Fibroblast of lung (primary cell): Measurements from ENCODE around the gene TEX2. TPM values are rescaled to one million over a fixed set of nuclear protein-coding genes. Genes with fewer than 3 reads are reported as not detected.

Experiments used
- DNase-seq, 2 donors: peaks; one replicate each; pipeline versions ENCODE4 v3.0.0 to v3.0.0-alpha.2; 2010; ENCODE audit warnings: low read depth in 2 of 2
- H2AFZ ChIP-seq: 2 replicates; pipeline ENCODE4 v1.5.1; 2012; ENCODE audit warnings: low read length, control low read depth, inconsistent platforms
- H3K27ac ChIP-seq: 2 replicates; pipeline ENCODE4 v1.5.1; 2011; ENCODE audit warnings: low read length, control low read depth; ENCODE audit not compliant: insufficient read depth
- H3K27me3 ChIP-seq: 2 replicates; pipeline ENCODE4 v1.5.1; 2011; ENCODE audit warnings: mild to moderate bottlenecking, low read length; ENCODE audit not compliant: control insufficient read depth, insufficient read depth
- H3K36me3 ChIP-seq: 2 replicates; pipeline ENCODE4 v1.5.1; 2011; ENCODE audit warnings: low read length; ENCODE audit not compliant: control insufficient read depth, insufficient read depth
- H3K4me1 ChIP-seq: 2 replicates; pipeline ENCODE4 v1.5.1; 2011; ENCODE audit warnings: low read length; ENCODE audit not compliant: control insufficient read depth, insufficient read depth; ENCODE audit errors: extremely low read depth
- H3K4me2 ChIP-seq: 2 replicates; pipeline ENCODE4 v1.5.1; 2011; ENCODE audit warnings: low read length, control low read depth; ENCODE audit not compliant: insufficient read depth; ENCODE audit errors: extremely low read depth
- H3K4me3 ChIP-seq, 4 experiments: fragments of 200-600 bp in 1 of 4; sonication (generic) in 1 of 4; replicated peaks in 1 of 4; 2 replicates each; pipeline ENCODE4 v1.5.1; 2011 to 2016; ENCODE audit warnings: low read length in 4 of 4, low read depth in 3 of 4, mild to moderate bottlenecking in 3 of 4, control low read depth in 2 of 4, inconsistent platforms in 1 of 4, mixed read lengths in 1 of 4; ENCODE audit not compliant: insufficient read depth in 1 of 4; ENCODE audit errors: control extremely low read depth in 1 of 4
- H3K79me2 ChIP-seq: 2 replicates; pipeline ENCODE4 v1.5.1; 2012; ENCODE audit warnings: mild to moderate bottlenecking, low read length, inconsistent platforms; ENCODE audit not compliant: control insufficient read depth, insufficient read depth
- H3K9ac ChIP-seq: 2 replicates; pipeline ENCODE4 v1.5.1; 2011; ENCODE audit warnings: mild to moderate bottlenecking, low read length, control low read depth; ENCODE audit not compliant: insufficient read depth
- H3K9me3 ChIP-seq: 2 replicates; pipeline ENCODE4 v1.5.1; 2012; ENCODE audit warnings: low read depth, low read length; ENCODE audit not compliant: control insufficient read depth, insufficient read depth
- H4K20me1 ChIP-seq: 2 replicates; pipeline ENCODE4 v1.5.1; 2011; ENCODE audit warnings: low read length; ENCODE audit not compliant: control insufficient read depth, insufficient read depth; ENCODE audit errors: extremely low read depth
- EZH2 ChIP-seq: IDR thresholded peaks from 2 replicates; pipeline ENCODE4 v1.5.1; 2012; ENCODE audit warnings: low read length, control low read depth, mild to moderate bottlenecking; ENCODE audit errors: missing control alignments
- polyA plus RNA-seq, 2 donors: library from polyadenylated mRNA; depleted of rRNA in 1 of 2; stranded (reverse) in 1 of 2; unstranded in 1 of 2; fragments of >200 nt; gene quantifications; 2 replicates each; pipeline ENCODE4 v1.2.1, GENCODE V29; 2011 to 2012; ENCODE audit warnings: missing spikeins in 1 of 2
- total RNA-seq: library from RNA; depleted of rRNA; stranded (reverse); fragments of >200 nt; gene quantifications from 2 replicates; pipeline ENCODE4 v1.2.1, GENCODE V29; 2014
- TF ChIP-seq, protein P1 (sequence below), 2 donors: IDR thresholded peaks in 1 of 2; conservative IDR thresholded peaks in 1 of 2; 1 replicate in 1 of 2; 2 replicates in 1 of 2; pipeline ENCODE4 v1.5.1; 2011 to 2012; ENCODE audit warnings: low read length in 2 of 2, control low read depth in 1 of 2, inconsistent platforms in 1 of 2, low read depth in 1 of 2, mild to moderate bottlenecking in 1 of 2

The TEX2 gene
- total and polyA plus RNA-seq, 2 donors (not counting 1 experiment from before 2014, with no cell fraction given), result 18.6 to 33.4 TPM

DNA sequence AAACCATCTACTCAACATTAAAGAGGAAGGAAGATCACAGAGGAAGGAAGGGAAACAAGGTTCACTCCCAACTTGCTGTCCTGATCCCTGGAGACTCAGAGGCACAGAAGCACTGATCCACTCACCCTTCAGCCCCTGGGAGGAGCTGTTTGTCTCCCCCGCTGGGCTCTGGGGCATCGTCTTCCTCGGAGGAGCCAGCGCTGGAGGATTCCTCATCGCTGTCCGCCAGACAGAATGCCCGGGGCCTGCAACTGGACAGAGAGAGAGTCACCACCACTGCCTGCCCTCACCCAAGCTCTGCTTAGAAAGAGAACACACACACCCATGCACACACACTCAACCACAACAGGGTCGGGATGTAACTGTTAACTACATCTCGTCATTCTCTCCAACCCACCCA lies 108.3 kb downstream of the TEX2 start:
- peaks cover 1% of the 10 kb centered on the region for H3K36me3 ChIP-seq
- H3K9ac ChIP-seq, result no peak overlapping the region
- no peaks in the 10 kb centered on the region for H3K27me3 ChIP-seq
- H3K9me3 ChIP-seq, result no peaks in the 10 kb centered on the region
- DNase-seq, result no peak
- no peaks in the 10 kb centered on the region for H4K20me1 ChIP-seq
- TF ChIP-seq, protein P1, sequence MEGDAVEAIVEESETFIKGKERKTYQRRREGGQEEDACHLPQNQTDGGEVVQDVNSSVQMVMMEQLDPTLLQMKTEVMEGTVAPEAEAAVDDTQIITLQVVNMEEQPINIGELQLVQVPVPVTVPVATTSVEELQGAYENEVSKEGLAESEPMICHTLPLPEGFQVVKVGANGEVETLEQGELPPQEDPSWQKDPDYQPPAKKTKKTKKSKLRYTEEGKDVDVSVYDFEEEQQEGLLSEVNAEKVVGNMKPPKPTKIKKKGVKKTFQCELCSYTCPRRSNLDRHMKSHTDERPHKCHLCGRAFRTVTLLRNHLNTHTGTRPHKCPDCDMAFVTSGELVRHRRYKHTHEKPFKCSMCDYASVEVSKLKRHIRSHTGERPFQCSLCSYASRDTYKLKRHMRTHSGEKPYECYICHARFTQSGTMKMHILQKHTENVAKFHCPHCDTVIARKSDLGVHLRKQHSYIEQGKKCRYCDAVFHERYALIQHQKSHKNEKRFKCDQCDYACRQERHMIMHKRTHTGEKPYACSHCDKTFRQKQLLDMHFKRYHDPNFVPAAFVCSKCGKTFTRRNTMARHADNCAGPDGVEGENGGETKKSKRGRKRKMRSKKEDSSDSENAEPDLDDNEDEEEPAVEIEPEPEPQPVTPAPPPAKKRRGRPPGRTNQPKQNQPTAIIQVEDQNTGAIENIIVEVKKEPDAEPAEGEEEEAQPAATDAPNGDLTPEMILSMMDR (conservative IDR thresholded peaks at IDR 0.05 in 1 of 2, IDR thresholded peaks at IDR 0.05 in 1 of 2; ENCODE audit: low read depth in 1 of 2, low read length in 2 of 2), result no peak
- TF ChIP-seq EZH2, result no peak
- H3K4me3 ChIP-seq, result no peak overlapping the region
- H3K4me1 ChIP-seq, result peaks cover 2% of the 10 kb centered on the region
- H3K79me2 ChIP-seq, result no peaks in the 10 kb centered on the region
- no peak overlapping the region for H2AFZ ChIP-seq
- H3K27ac ChIP-seq, result no peak overlapping the region
- H3K4me2 ChIP-seq, result no peak overlapping the region

DNA sequence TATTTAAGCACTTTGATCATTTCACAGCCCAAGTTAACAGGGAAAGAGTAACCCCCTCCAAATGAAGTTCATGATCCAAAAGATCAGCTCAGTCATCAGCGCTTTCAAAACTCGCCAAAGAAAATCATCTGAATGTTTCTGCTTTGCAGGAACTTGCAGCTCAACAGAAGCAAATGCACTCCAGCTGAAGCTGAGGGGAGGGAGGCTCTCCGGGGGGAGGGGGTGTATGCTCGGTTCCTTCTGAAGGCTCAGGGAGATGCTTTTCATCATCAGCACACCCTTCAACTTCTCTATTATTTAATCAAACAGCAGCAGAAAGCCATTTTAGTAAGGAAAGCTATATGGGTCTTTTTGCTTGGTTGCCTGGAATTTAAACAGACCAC lies 108.8 kb downstream of the TEX2 start:
- Histone ChIP-seq H3K36me3 (peaks cover 1% of the 10 kb centered on the region), H3K4me2 (no peak overlapping the region)

DNA sequence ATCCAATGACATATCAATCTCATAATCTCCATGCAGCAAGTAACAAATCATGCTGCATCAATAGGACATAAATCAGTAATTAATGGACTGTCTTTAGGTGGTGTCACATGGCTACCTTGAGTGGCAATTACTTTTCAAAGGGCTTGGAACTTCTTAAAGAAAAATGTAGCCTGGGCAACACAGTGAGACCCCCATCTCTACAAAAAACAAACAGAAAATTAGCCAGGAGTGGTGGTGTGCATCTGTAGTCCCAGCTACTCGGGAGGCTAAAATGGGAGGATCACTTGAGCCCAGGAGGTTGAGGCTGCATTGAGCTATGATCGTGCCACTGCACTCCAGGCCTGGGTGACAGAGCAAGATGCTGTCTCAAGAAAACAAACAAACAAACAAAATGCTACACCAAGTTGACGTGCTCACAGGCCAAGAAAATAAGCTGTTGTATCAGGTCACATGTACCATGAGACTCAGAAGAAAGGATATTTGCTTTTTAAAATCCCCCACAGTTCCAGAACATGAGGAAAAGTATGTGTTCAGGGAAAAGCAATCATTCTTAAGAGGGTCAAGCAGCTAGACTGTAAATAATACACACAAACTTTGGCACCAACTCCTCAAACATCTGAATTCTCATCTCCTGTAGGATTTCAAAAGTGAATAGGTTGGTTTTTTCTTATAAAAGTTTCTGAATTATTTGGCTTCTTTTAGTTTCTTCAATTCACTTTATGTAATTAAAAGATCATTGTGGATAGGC lies 109.3 kb downstream of the TEX2 start:
- no peaks in the 10 kb centered on the region for H3K27me3 ChIP-seq
- H4K20me1 ChIP-seq, result no peaks in the 10 kb centered on the region
- H3K4me3 ChIP-seq, result no peak overlapping the region
- DNase-seq, result no peak
- peaks cover 2% of the 10 kb centered on the region for H3K4me1 ChIP-seq
- no peak overlapping the region for H2AFZ ChIP-seq
- TF ChIP-seq, protein P1 (conservative IDR thresholded peaks at IDR 0.05 in 1 of 2, IDR thresholded peaks at IDR 0.05 in 1 of 2; ENCODE audit: low read depth in 1 of 2, low read length in 2 of 2), result no peak
- no peak for TF ChIP-seq EZH2
- H3K9ac ChIP-seq, result no peak overlapping the region
- no peaks in the 10 kb centered on the region for H3K9me3 ChIP-seq
- H3K4me2 ChIP-seq, result no peak overlapping the region
- H3K27ac ChIP-seq, result no peak overlapping the region
- H3K79me2 ChIP-seq, result no peaks in the 10 kb centered on the region
- peaks cover 1% of the 10 kb centered on the region for H3K36me3 ChIP-seq

More for the DNA sequence above, 108.8 kb downstream of the TEX2 start:
- no peaks in the 10 kb centered on the region for H3K79me2 ChIP-seq
- H3K9ac ChIP-seq, result no peak overlapping the region
- DNase-seq, result no peak
- H3K9me3 ChIP-seq, result no peaks in the 10 kb centered on the region
- H3K27ac ChIP-seq, result no peak overlapping the region
- H2AFZ ChIP-seq, result no peak overlapping the region
- no peaks in the 10 kb centered on the region for H4K20me1 ChIP-seq
- H3K4me3 ChIP-seq, result no peak overlapping the region
- H3K27me3 ChIP-seq, result no peaks in the 10 kb centered on the region
- peaks cover 2% of the 10 kb centered on the region for H3K4me1 ChIP-seq
- TF ChIP-seq EZH2, result no peak
- TF ChIP-seq, protein P1 (conservative IDR thresholded peaks at IDR 0.05 in 1 of 2, IDR thresholded peaks at IDR 0.05 in 1 of 2; ENCODE audit: low read depth in 1 of 2, low read length in 2 of 2), result no peak
